ENCODE data around the gene VPS39. TPM values are rescaled to one million over a fixed set of nuclear protein-coding genes. Genes with fewer than 3 reads are reported as not detected.
A peak's percentile ranks its signal among the peaks of the same experiment; 100 is the strongest.

VPS39 gene
- total and polyA plus RNA-seq, 8 donors: 26.4 to 52.6 (median 32.7) TPM

DNA sequence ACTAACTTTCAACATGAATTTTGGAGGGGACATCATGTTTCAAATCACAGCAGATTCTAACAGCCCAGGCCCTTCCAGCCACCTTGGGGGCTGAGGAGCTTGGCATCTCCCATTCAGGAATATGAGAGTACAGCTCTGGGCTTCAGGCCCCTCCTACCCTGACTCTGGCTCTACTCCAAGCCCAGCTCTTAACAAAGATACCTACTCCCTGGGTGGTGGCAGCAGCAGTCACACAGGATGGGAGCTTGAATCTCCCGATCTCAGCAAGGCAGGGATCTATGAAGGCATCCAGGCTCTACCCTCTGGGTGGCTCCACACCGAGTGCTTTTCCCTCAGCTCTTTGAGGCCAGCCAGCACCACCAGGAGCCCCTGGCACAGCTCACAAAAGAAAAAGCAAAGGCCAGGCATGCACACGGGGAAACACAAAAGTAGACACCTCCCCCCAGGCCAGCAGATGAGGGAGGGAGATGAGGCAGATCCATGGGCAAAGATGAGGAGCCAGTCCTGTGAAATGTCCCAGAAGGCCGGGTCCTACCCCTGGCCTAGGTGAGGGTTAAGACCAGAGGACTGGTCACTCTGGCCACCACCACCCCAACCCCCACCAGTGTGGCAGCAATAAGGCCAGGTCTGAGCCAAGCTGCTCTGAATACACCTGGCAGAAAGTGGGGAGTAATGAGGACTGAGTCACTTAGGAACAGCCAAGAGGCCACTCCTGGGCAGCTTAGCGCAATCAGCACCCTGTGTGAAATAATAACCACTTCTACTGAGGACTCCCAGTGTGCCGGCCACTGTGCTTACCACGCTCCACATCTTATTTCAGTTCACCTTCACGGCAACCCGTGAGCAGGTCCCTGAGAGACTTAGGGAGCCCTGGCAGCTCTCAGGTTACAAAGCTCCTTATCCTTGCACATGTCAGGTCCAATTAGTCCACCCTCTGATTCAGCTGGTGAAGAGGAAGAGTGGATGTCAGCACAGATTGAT lies 76.0 kb downstream of the VPS39 start:
- H3K27ac ChIP-seq: no peak overlapping the region
- H3K4me3 ChIP-seq: no peak overlapping the region
- H3K4me1 ChIP-seq: no peaks in the 10 kb centered on the region
- TF ChIP-seq, protein P1, sequence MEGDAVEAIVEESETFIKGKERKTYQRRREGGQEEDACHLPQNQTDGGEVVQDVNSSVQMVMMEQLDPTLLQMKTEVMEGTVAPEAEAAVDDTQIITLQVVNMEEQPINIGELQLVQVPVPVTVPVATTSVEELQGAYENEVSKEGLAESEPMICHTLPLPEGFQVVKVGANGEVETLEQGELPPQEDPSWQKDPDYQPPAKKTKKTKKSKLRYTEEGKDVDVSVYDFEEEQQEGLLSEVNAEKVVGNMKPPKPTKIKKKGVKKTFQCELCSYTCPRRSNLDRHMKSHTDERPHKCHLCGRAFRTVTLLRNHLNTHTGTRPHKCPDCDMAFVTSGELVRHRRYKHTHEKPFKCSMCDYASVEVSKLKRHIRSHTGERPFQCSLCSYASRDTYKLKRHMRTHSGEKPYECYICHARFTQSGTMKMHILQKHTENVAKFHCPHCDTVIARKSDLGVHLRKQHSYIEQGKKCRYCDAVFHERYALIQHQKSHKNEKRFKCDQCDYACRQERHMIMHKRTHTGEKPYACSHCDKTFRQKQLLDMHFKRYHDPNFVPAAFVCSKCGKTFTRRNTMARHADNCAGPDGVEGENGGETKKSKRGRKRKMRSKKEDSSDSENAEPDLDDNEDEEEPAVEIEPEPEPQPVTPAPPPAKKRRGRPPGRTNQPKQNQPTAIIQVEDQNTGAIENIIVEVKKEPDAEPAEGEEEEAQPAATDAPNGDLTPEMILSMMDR (IDR thresholded peaks at IDR 0.05): no peak
- H3K36me3 ChIP-seq: no peaks in the 10 kb centered on the region
- intact Hi-C loops (cut with DNase I): loop anchor here in 2 of 3 donors (5.0 to 10.0 kb wide), 3 partner anchors 65 to 147 kb away; no protein-coding TSS in a partner anchor
- DNase-seq: no peak
- no peaks in the 10 kb centered on the region for H3K9me3 ChIP-seq
- no peak for FAIRE-seq
- no peaks in the 10 kb centered on the region for H3K27me3 ChIP-seq
- 65 to 71% methylated on average over 9 of the region's 9 CpGs for WGBS, 2 donors
- peak in 3 of 4 donors; percentile 51 to 61 (median 55) for ATAC-seq

DNA sequence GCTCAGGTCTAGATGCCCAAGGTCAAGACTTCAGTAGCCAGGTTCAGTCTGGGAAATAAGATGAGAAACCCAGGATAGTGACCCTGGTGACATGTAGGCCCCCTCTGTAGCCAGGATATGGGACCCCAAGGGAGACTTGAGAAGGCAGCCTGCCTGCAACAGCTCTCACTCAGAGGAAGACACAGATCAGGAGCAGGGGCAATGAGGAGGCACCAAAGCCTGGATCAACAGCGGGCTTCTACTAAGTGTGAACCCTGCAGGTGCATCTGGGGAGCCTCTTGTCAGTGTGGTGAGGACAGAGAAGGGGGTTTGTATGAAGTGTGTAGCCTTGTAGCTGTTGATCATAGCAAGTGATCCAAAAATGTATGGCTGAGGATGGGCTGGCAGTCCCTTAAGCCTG lies 77.1 kb downstream of the VPS39 start:
- TF ChIP-seq, protein P1 (IDR thresholded peaks at IDR 0.05): no peak
- H3K9me3 ChIP-seq: no peaks in the 10 kb centered on the region
- H3K36me3 ChIP-seq: no peaks in the 10 kb centered on the region
- no peaks in the 10 kb centered on the region for H3K4me1 ChIP-seq
- FAIRE-seq (no peak), ATAC-seq (no peak), DNase-seq (no peak)
- H3K4me3 ChIP-seq: no peak overlapping the region
- intact Hi-C loops (cut with DNase I): loop anchor here in 2 of 3 donors (5.0 to 10.0 kb wide), 3 partner anchors 64 to 146 kb away; no protein-coding TSS in a partner anchor
- no peaks in the 10 kb centered on the region for H3K27me3 ChIP-seq
- 95 to 99% methylated on average over 1 of the region's 1 CpG for WGBS, 2 donors
- no peak overlapping the region for H3K27ac ChIP-seq

DNA sequence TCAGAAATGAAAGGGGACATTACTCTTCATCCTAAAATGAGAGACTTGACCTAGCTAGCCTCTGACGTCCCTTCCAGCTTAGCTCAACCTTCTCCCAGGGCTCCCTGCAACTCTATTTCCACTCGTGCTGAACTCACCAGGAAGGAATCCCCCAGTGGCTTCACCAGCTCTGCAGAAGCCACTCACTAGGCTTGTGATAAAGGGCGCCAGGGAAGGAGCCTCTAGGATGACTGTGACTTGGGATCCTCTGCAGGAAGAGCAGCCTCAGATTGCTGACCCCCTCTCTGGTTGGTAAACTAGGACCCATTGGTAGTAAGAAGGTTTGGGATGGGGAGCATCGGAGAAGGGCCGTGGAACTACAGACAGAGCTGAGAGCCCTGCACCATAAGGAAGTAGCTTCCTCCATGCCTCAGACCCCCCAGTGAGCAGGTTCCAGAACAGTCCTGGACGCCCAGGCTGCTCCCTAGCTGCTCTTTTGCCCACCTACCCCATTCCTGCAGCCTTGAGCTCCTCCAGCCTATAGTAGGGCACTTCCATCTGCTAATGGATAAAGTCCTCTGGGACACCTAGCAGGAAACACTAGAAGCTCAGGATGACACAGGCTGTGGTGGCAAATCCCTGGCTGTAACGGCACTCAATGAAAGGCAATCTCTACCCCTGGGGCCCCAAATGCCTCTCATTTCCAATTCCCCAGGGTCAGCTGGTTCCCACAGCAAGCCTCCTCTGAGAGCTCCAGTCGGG lies 77.7 kb downstream of the VPS39 start:
- intact Hi-C loops (cut with DNase I): loop anchor here in 2 of 3 donors (5.0 to 10.0 kb wide), 3 partner anchors 63 to 146 kb away; no protein-coding TSS in a partner anchor
- Histone ChIP-seq H3K9me3 (no peaks in the 10 kb centered on the region), H3K27me3 (no peaks in the 10 kb centered on the region), H3K4me1 (no peaks in the 10 kb centered on the region), H3K27ac (no peak overlapping the region), H3K36me3 (no peaks in the 10 kb centered on the region), H3K4me3 (no peak overlapping the region)
- FAIRE-seq (no peak), DNase-seq (no peak), ATAC-seq (no peak)
- TF ChIP-seq, protein P1 (IDR thresholded peaks at IDR 0.05): no peak
- WGBS, 2 donors: 61 to 69% methylated on average over 8 of the region's 8 CpGs

DNA sequence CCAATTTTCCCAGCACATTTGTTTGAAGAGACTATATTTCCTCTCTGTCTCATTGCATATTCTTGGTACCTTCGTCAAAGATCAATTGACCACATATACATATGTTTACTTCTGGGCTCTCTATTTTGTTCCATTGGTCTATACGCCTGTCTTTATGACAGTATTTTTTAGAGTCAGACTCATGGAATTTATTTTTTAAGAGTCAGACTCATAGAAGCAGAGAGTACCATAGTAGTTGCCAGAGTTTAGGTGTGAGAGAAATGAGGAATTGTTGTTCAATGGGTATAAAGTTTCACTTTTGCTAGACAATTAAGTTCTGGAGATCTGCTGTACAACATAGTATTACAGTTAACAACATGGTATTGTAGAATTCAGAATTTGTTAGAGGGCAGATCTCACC lies 78.7 kb downstream of the VPS39 start:
- intact Hi-C loops (cut with DNase I): no loop called here
- TF ChIP-seq, protein P1 (IDR thresholded peaks at IDR 0.05): no peak
- Histone ChIP-seq H3K9me3 (no peaks in the 10 kb centered on the region), H3K4me1 (no peaks in the 10 kb centered on the region), H3K4me3 (no peak overlapping the region), H3K27ac (no peak overlapping the region), H3K27me3 (no peaks in the 10 kb centered on the region), H3K36me3 (no peaks in the 10 kb centered on the region)
- ATAC-seq: no peak
- 75 to 77% methylated on average over 2 of the region's 2 CpGs for WGBS, 2 donors
- DNase-seq: no peak
- no peak for FAIRE-seq

Data from pancreas (tissue), 10 donors.